Activated CD8-positive, alpha-beta memory T cell treated with anti-CD3 and anti-CD28 coated beads, Interleukin-2, amount 50 U/mL, for 24 hours (primary cell): Measurements from ENCODE around the gene MANEA.

Source experiments
- DNase-seq: peaks from one replicate; pipeline ENCODE4 v3.0.0-alpha.2; 2020; ENCODE audit errors: extremely low read depth

MANEA gene

DNA sequence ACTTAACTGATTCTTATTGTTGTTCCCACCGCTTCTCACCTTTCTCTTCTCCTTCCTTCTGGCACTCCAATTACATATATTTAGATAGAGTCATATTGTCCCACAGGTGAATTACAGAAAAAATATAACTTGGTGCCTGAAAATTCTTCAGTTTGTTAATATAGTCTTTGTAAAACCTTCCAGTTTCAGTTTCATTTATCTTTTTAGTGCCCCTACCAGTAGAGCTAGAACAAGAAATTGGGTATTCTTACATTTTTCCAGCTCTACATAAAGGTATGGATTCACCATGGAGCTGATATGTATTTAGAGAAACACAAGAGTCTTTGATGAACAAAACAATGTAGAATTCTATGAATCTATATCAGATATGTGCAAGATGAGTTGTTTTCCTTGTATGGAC lies 10.7 kb downstream of the MANEA start:
- no peak for DNase-seq

DNA sequence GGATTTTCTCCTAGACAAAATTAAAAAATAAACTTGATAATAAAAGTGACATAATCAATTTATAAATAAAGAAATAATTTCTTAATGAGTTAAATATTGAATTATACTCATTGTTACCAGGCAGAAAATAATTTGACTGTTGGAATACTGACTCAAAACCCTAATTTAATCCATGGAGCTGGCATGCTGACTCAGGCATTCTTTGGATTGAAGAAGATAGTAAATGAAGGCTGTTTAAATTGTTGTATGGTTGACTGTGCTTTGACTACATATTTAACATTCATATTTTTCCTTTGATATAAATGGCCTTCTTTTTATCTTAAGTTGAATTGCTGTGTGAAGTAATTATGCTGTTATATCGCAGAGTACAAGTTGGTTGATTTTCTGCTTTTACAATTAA lies 11.7 kb downstream of the MANEA start:
- DNase-seq: no peak

DNA sequence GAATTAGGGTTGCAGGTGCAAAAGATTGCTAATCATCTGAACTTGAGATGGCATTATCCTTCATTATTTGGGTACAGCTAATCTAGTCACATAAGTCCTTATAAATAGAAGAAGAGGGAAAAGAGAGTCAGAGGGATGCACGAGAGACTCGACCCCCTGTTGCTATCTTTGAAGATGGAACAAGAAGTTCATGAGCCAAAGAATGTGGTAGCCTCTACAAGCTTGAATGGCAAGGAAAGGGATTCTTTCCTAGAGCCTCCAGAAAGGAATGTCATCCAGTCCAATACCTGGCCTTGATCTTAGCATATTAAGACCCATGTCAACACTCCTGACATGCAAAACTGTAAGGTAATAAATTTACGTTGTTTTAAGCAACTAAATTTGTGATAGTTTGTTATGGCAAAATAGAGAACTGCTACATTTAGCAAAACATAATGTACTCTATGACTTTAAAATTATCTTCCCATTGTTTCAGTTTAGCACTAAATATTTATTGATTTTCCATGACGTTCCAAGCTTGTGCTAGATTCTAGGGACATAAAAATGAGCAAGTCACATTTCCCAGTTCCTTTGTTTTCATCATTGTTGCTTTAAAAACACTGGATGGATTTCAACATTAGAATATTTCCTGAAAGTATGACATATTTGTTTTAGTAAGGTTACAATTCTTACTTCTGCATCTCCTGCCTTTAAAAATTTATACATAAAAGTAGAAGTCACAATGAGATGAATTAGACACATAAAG lies 12.7 kb downstream of the MANEA start:
- no peak for DNase-seq

DNA sequence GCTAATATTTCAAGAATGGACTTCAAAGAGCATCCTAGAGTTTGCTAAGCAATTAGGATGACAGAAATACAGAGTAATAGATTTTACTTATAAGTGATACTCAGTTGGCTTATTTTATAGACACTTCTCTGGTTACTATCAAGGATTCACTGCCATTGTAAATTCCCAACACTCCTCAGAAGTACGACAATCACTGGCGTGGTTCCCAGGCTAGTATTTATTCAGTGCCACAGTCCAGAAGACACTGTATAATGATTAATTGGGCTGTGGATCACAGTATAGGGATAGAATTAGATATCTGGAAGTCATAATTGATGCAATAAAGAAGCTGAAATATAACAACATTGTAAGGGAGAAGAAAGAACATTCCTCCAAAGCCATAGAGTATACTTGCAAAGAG lies 15.7 kb downstream of the MANEA start:
- no peak for DNase-seq

DNA sequence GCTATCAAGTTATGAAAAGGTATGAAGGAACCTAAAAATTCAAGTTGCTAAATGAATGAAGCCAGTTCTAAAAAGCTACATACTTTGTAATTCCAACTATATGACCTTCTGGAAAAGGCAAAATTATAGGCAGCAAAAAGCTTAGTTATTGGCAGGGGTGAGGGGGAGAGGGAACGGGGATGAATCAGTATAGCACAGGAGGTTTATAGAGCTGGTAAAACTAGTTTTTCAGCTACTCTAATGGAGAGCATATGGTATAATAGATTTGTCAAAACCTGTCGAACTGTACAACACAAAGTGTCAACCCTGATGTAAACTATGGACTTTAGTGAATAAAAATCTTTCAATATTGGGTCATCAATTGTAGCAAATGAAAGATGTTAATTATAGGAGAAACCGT lies 18.7 kb downstream of the MANEA start:
- DNase-seq: no peak

DNA sequence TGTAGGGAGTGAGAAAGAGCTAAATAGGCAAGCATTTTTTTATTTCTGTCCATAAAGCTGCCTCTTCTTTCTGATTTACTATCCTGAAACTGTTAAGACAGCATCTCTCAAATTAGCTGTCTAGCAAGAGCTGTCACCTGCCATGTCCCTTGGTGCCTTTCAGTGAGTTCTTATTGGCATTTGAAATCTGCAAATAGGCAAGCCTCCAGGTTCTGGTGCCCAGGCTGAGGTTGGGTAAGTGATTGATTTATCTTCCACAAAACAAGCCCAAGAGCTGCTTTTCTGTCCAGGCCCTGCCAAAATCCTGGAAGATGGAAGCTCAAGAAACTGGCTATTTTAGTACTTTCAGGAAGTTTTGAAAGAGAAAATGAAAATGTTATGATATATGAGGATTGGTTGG lies 22.4 kb downstream of the MANEA start:
- no peak for DNase-seq

DNA sequence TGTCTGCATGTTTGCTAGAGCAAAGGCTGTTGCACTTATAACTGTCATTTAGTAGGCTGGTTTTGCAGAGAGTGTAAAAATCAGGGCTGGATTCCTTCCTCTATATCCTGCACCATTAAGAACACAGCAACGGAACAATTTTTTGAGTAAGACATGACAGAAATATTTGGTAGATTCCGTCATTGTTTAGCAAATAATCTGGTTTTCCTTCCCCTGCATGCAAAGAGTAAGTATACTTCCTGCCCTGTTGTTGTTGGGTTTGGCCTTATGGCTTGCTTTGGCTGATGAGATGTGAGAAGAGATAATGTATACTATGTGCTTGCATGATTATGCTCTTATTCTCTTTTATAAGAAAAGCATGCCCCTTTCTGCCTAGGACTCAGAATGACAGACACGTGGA lies 23.8 kb downstream of the MANEA start:
- no peak for DNase-seq

DNA sequence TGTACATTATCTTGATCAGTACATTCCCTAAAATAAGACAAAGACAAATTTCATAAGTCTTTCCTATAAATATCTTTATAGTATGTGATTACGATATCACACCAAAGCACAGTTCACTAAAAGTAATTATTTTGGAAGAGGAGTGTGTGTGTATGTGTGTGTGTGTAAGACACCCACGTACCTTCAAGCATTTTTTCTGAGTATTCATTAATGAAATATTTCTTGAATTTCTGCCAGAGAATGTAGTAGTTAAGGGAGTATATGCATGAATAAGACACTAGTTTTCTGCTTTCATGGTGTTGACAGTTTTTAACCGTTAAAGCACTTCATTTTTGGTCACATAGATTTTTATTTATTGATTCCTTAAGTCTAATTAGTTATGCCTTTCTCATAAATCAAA lies 36.8 kb downstream of the MANEA start:
- DNase-seq: no peak

DNA sequence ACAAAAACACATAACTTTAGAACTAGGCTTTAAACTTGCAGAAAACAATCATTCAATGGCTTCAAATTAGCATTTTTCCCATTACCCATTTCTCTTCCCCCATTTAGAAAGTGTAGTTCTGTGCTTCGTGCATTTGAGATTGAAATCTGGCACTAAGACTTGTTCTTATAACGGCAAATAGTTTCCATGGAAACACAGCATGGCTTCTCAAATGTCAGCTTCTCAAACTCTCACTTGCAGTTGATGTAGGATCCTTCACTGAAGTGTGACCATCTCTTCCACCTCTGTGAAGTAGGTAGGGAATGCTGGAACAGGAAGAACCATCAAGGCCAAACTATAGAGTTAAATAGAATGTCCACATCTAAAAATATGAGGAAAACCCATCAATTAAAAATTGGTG lies 52.2 kb downstream of the MANEA start:
- DNase-seq: no peak

DNA sequence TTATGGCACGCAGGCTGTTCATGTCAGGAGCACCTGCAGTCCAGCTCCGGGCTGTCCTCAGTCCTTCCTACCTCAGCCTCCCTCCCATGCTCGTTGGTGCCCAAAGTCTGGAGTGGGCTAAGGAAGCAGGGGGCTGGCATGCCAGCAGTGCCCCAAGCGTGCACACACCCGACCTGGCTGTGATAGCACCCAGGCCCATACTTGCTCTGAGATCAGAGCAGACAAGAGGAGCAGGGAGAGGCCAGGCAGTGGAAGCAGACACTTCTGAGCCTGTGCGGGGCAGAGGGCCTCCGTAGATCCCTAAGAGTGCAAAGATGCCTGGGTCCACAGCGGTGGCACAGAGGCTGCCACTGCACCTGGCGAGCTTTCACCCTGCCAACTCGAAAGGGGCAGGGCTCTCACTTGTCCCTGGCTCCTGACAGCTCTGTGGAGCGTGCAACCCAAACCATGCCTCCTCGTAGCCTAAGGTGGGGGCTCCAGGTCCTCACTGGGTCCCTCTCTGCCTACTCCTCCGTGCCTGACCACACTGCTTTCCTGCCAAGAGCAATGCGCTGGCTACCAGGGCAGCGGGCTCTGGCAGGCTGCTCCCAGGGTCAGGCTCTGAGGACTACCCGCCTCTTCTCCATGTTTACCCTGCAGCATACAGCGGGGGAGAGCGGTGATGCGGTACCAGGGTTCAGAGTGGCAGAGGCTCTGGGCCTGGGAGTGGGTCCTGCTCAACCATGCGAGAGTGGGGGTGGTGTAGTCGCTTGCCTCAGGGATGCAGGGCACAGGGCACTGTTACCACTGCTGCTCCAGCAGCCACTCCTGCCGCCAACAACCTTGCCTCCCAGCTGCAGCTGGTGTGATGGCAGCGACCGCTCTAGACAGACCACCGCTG lies 59.5 kb downstream of the MANEA start:
- DNase-seq: no peak

DNA sequence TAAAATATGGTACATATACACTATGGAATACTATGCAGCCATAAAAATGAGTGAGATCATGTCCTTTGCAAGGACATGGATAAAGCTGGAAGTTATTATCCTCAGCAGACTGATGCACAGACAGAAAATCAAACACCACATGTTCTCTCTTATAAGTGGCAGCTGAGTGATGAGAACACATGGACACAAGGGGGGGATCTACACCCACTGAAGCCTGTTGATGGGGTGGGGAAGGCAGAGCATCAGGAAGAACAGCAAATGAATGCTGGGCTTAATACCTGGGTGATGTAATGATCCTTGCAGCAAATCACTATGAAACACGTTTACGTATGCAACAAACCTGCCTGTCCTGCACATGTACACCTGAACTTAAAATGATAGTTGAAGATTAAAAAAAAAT lies 71.3 kb downstream of the MANEA start:
- DNase-seq: no peak

DNA sequence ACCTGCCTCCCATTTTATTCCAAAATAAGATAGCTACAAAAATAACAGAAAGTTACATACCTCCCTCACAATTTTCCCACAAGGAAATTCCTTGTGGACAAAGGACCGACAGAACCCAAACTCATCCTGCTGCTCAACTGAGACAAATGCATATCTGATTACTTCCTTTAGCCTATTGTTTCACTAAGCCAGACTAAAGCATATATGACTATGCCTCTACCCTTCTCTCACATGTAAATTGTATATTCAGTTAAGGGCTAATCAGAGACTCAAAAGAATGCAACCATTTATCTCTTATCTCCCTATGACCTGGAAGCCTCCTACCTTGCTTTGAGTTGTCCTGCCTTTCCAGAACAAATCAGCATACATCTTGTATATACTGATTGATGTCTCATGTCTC lies 72.1 kb downstream of the MANEA start:
- no peak for DNase-seq

DNA sequence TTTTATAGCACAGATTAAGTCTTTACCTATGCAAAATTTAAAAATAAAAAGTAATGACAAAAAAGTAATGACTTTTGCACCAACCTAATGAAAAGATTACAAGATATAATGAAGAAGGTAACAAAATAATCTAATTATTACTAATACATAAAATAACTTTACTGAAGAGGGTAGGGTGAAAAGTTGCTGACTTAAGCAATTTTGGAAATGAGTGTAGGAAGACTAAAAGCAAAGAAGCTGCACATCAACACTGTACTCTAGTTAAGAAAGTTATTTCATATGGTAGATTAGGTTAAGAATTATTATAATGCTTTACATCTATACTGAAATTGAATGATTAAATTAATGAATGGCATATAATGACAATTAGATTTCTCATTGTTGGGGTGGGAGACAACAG lies 76.8 kb downstream of the MANEA start:
- no peak for DNase-seq

DNA sequence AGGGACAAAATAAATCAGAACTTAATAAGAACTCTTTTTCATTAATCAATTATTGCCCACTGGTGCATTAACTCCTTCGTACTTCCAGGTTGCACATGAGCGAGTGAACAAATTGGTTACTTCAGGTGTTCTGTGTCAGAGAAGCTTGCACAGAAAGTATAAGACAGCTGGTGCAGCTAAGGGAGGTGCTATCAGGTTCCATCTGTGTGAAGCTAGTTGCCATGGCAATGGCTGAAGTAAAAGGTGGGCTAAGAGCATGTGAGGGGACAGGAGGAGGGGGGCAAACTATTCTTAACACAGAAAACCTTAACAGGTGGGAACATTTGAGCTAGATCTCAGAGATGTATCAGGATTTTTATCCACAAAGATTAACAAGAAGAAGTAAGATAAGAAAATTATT lies 81.6 kb downstream of the MANEA start:
- DNase-seq: no peak
